ENCODE results near the gene PIGU. TPM values are rescaled to one million over a fixed set of nuclear protein-coding genes. Genes with fewer than 3 reads are reported as not detected.

Gene PIGU
- total and polyA plus RNA-seq, 2 of the 13 experiments (the other 11 are each of a cell fraction or from before 2014, with no cell fraction given) = 45.5 to 231 TPM

- Histone ChIP-seq H3K27ac (ENCODE audit: extremely low read length, insufficient read depth, low read length) (no peak overlapping the region), H3K79me2 (ENCODE audit: insufficient read depth, low read length) (no peaks in the 10 kb centered on the region), H3K27me3 (ENCODE audit: control insufficient read depth in 1 of 2, insufficient read depth in 2 of 2, low read length in 2 of 2) (no peaks in the 10 kb centered on the region), H3K4me2 (ENCODE audit: low read depth, low read length) (no peak overlapping the region), H4K20me1 (ENCODE audit: insufficient read depth, low read length) (no peaks in the 10 kb centered on the region), H3K9ac (ENCODE audit: insufficient read depth, low read depth, low read length) (no peak overlapping the region), H3K4me1 (ENCODE audit: insufficient read depth, low read length) (peaks cover 19% of the 10 kb centered on the region), H3K36me3 (replicated peaks in 1 of 2; ENCODE audit: control insufficient read depth in 1 of 2, insufficient read depth in 2 of 2, low read length in 2 of 2) (peaks cover 0 to 2% of the 10 kb centered on the region in 2 experiments; a peak in 2 of 5 replicates), H2AFZ (ENCODE audit: low read length) (no peak overlapping the region), H3K4me3 (replicated peaks in 1 of 3; ENCODE audit: insufficient read depth in 1 of 3, low read depth in 2 of 3, low read length in 3 of 3) (no peak overlapping the region), H3K9me3 (ENCODE audit: low read length) (no peaks in the 10 kb centered on the region)
- 92% methylated on average over 9 of the region's 9 CpGs for WGBS (ENCODE audit: low lambda C conversion rate)
- DNase-seq (ENCODE audit: low spot score) (no peak), ATAC-seq (no peak), FAIRE-seq (no peak)
- no TSS peak for BruUV-seq (replicated peaks)
- CTCF ChIA-PET (ENCODE audit: low intra/inter-chr PET ratio, low total read pairs) = no interaction called here
- intact Hi-C loops (cut with micrococcal nuclease; ENCODE audit: unreplicated experiment) = no loop called here
- POLR2A ChIA-PET = no interaction called here
- in situ Hi-C loops (cut with HindIII; ENCODE audit: extremely low pct_ligation_motif_present, low pct_unique_long_range_greater_than_20kb) = no loop called here
- no peak for TF ChIP-seq TFAP4 (IDR thresholded peaks at IDR 0.05; ENCODE audit: borderline replicate concordance, low read depth)
- TF ChIP-seq ZKSCAN1 (IDR thresholded peaks at IDR 0.05; ENCODE audit: low read length) = no peak
- no peak for TF ChIP-seq STAG1 (CRISPR knock-in tag; IDR thresholded peaks at IDR 0.05)
- no peak for TF ChIP-seq CERS6 (CRISPR knock-in tag; IDR thresholded peaks at IDR 0.05)
- no peak for TF ChIP-seq DMTF1 (CRISPR knock-in tag; IDR thresholded peaks at IDR 0.05)
- TF ChIP-seq E2F2 (CRISPR knock-in tag; IDR thresholded peaks at IDR 0.05; ENCODE audit: borderline replicate concordance) = no peak
- TF ChIP-seq MXD3 (CRISPR knock-in tag; IDR thresholded peaks at IDR 0.05) = no peak
- no peak for TF ChIP-seq FOXK1 (CRISPR knock-in tag; IDR thresholded peaks at IDR 0.05; ENCODE audit: borderline replicate concordance, low read depth)
- no peak for TF ChIP-seq JDP2 (CRISPR knock-in tag; IDR thresholded peaks at IDR 0.05; ENCODE audit: borderline replicate concordance)
- TF ChIP-seq RBM39 (IDR thresholded peaks at IDR 0.05; ENCODE audit: low read depth, low read length, poor library complexity, severe bottlenecking) = no peak
- TF ChIP-seq WIZ (CRISPR knock-in tag; IDR thresholded peaks at IDR 0.05) = no peak
- no peak for TF ChIP-seq BRD4 (CRISPR knock-in tag; IDR thresholded peaks at IDR 0.05)
- no peak for TF ChIP-seq HHEX (CRISPR knock-in tag; IDR thresholded peaks at IDR 0.05)
- no peak for TF ChIP-seq ZSCAN30 (CRISPR knock-in tag; IDR thresholded peaks at IDR 0.05)
- TF ChIP-seq HOXA7 (CRISPR knock-in tag; IDR thresholded peaks at IDR 0.05) = no peak
- no peak for TF ChIP-seq SOX5 (CRISPR knock-in tag; IDR thresholded peaks at IDR 0.05; ENCODE audit: borderline replicate concordance)
- no peak for TF ChIP-seq XRCC5 (optimal IDR thresholded peaks at IDR 0.05; ENCODE audit: low read length)
These were observed 75.8 kb downstream of the PIGU start for GRCh38 chr20:34600892-34601653.
